Measurements from ENCODE around the gene LAPTM5. TPM values are rescaled to one million over a fixed set of nuclear protein-coding genes. Genes with fewer than 3 reads are reported as not detected.
A peak's percentile ranks its signal among the peaks of the same experiment; 100 is the strongest.

LAPTM5 gene
- total and polyA plus RNA-seq, 2 donors (not counting 1 experiment from before 2014, with no cell fraction given): 1,384 to 1,519 TPM

DNA sequence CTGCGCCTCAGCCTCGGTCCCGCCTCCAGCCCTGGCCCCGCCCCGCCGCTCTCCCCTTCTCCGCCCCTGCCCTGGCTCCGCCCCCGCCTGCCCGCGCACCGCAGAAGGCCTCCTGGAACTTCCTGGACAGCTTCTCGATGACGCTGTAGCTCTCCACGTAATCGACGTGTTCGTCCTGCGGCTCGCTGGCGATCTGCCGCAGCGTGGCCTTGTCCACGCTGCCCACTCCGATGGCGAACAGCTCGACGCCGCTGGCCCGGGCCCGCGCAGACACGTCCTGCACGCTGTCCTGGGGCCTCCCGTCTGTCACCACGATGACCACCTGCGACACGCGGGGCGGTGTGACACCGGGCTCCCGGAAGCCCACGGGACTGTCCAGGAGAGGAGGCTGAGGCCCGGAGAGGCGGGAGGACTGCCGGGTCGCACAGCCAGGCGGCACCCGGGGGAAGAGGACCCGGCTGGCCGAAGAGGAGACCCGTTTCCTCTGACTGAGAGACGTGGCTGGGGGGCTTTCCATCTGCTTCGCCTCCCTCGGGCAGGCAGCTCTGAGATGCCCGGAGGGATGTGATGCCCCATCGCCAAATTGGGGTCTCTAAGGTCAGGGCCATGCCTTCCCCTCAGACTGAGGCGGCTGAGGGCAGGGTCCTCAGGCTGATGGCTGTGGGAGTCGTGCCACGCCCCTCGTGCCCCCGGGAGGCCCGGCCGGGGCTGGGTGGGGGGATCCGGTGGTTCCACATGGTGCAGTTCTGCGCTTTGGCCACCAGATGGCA is 38.8 kb downstream of the LAPTM5 start:
- ChIA-PET CTCF (interaction anchor here (0.6 to 38.6 kb wide), 21 partner anchors 12 to 443 kb away, joined by 3 to 769 read pairs (median 6); partner anchors contain the start of gene LAPTM5), POLR2A (interaction anchor here (0.6 to 3.4 kb wide), 16 partner anchors 9 to 437 kb away, joined by 3 to 57 read pairs (median 6); partner anchors contain the start of gene LAPTM5)
- Histone ChIP-seq H2AFZ (ENCODE audit: insufficient read depth, low read depth, low read length, poor library complexity, severe bottlenecking) (peak overlapping the region; percentile 87), H3K27me3 (replicated peaks in 1 of 4; ENCODE audit: control extremely low read depth in 1 of 4, control insufficient read depth in 3 of 4, insufficient read depth in 4 of 4, low read length in 3 of 4) (no peaks in the 10 kb centered on the region), H3K4me1 (ENCODE audit: control insufficient read depth in 2 of 2, insufficient read depth in 2 of 2, low read length in 2 of 2) (peaks cover 18 to 54% of the 10 kb centered on the region in 2 donors), H3K4me3 (ENCODE audit: control extremely low read depth in 1 of 5, extremely low read depth in 1 of 5, insufficient read depth in 1 of 5, low read depth in 2 of 5, low read length in 4 of 5) (peak overlapping the region; percentile 7 to 96 (median 92)), H3K9ac (ENCODE audit: low read length) (peak overlapping the region; percentile 95), H3K79me2 (ENCODE audit: control insufficient read depth, insufficient read depth, low read length) (peaks cover 48% of the 10 kb centered on the region), H3K4me2 (replicated peaks; ENCODE audit: low read depth, low read length, poor library complexity, severe bottlenecking) (peak overlapping the region; percentile 100), H4K20me1 (ENCODE audit: control insufficient read depth, insufficient read depth, low read length, poor library complexity, severe bottlenecking) (peaks cover 33% of the 10 kb centered on the region), H3K27ac (ENCODE audit: low read length in 2 of 2) (peak overlapping the region; percentile 99 to 100), H3K36me3 (replicated peaks in 1 of 2; ENCODE audit: control extremely low read depth in 1 of 2, control insufficient read depth in 1 of 2, extremely low read depth in 1 of 2, insufficient read depth in 2 of 2, low read length in 1 of 2) (peaks cover 0 to 22% of the 10 kb centered on the region in 2 experiments), H3K9me3 (ENCODE audit: control extremely low read depth in 1 of 3, control insufficient read depth in 2 of 3, insufficient read depth in 1 of 3, low read length in 2 of 3) (peaks cover 0 to 14% (median 4%) of the 10 kb centered on the region in 3 donors)
- H3K4me1 Mint-ChIP-seq: peaks cover 44% of the 10 kb centered on the region
- H3K27ac Mint-ChIP-seq: peak overlapping the region; percentile 94
- H3K9me3 Mint-ChIP-seq (ENCODE audit: insufficient read depth): peaks cover 2% of the 10 kb centered on the region
- intact Hi-C loops (cut with micrococcal nuclease): loop anchor here (1.0 to 10.0 kb wide), 11 partner anchors 24 to 1068 kb away; partner anchors contain the start of genes PEF1, PUM1, SNRNP40 and ZCCHC17
- H3K27me3 Mint-ChIP-seq: no peaks in the 10 kb centered on the region
- DNase-seq (peak; percentile 98), ATAC-seq (ENCODE audit: low read depth) (peak; percentile 64)
- WGBS (ENCODE audit: insufficient coverage): under 1% methylated on average over 66 of the region's 66 CpGs
- H3K4me3 Mint-ChIP-seq: peak overlapping the region; percentile 88
- TF ChIP-seq, protein P1, sequence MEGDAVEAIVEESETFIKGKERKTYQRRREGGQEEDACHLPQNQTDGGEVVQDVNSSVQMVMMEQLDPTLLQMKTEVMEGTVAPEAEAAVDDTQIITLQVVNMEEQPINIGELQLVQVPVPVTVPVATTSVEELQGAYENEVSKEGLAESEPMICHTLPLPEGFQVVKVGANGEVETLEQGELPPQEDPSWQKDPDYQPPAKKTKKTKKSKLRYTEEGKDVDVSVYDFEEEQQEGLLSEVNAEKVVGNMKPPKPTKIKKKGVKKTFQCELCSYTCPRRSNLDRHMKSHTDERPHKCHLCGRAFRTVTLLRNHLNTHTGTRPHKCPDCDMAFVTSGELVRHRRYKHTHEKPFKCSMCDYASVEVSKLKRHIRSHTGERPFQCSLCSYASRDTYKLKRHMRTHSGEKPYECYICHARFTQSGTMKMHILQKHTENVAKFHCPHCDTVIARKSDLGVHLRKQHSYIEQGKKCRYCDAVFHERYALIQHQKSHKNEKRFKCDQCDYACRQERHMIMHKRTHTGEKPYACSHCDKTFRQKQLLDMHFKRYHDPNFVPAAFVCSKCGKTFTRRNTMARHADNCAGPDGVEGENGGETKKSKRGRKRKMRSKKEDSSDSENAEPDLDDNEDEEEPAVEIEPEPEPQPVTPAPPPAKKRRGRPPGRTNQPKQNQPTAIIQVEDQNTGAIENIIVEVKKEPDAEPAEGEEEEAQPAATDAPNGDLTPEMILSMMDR (IDR thresholded peaks at IDR 0.05): no peak
- no peak for TF ChIP-seq EZH2 (IDR thresholded peaks at IDR 0.05; ENCODE audit: borderline replicate concordance, insufficient read depth, low read depth, low read length, poor library complexity, severe bottlenecking)

All from B cell (primary cell).